HG03432 (cell line): ENCODE data around the gene NME9.
"Not testable (repeated sequence)": the region's sequence is repeated elsewhere in the genome, so short reads cannot be mapped to it uniquely, and the experiment has no call there.

Experiments used
- ATAC-seq: cut with Tn5 transposase; IDR thresholded peaks from one replicate; pipeline ENCODE4 v1.9.1; 2021; ENCODE audit warnings: mild to moderate bottlenecking, moderate library complexity; ENCODE audit not compliant: unreplicated experiment

The NME9 gene

GRCh38 chr3:138329127-138329983, at the start of gene NME9:
NME9 (minus strand) TSS chr3:138329851; CDS start chr3:138329335, 516 bp downstream.
- ATAC-seq, result peak; percentile 80

GRCh38 chr3:138378990-138379389, 49.3 kb upstream of the NME9 start:
- ATAC-seq, result no peak

GRCh38 chr3:138378331-138378730, 48.7 kb upstream of the NME9 start:
- ATAC-seq, result no peak

GRCh38 chr3:138377804-138378203, 48.2 kb upstream of the NME9 start:
- ATAC-seq, result no peak

- not testable (repeated sequence) for ATAC-seq
Observed at GRCh38 chr3:138377212-138377611, 47.6 kb upstream of the NME9 start.

GRCh38 chr3:138376663-138377062, 47.0 kb upstream of the NME9 start:
- ATAC-seq, result no peak

- ATAC-seq, result no peak
Observed at GRCh38 chr3:138375447-138375846, 45.8 kb upstream of the NME9 start.

- no peak for ATAC-seq
Observed at GRCh38 chr3:138374573-138375134, 45.0 kb upstream of the NME9 start.

- ATAC-seq, result no peak
Observed at GRCh38 chr3:138373736-138374094, 44.1 kb upstream of the NME9 start.

GRCh38 chr3:138373087-138373735, 43.6 kb upstream of the NME9 start:
- ATAC-seq, result no peak

GRCh38 chr3:138371070-138371965, 41.7 kb upstream of the NME9 start:
- peak; percentile 99 for ATAC-seq

GRCh38 chr3:138370321-138370720, 40.7 kb upstream of the NME9 start:
- ATAC-seq, result no peak

GRCh38 chr3:138369151-138369900, 39.7 kb upstream of the NME9 start:
- ATAC-seq, result no peak

- no peak for ATAC-seq
Observed at GRCh38 chr3:138367911-138368310, 38.3 kb upstream of the NME9 start.

- ATAC-seq, result no peak
Observed at GRCh38 chr3:138367326-138367850, 37.7 kb upstream of the NME9 start.

- ATAC-seq, result no peak
Observed at GRCh38 chr3:138366006-138366759, 36.5 kb upstream of the NME9 start.

GRCh38 chr3:138365253-138365555, 35.6 kb upstream of the NME9 start:
- no peak for ATAC-seq

- ATAC-seq, result no peak
Observed at GRCh38 chr3:138364356-138365252, 35.0 kb upstream of the NME9 start.
